Gastrocnemius medialis (tissue), 4 donors: Measurements from ENCODE around the gene MUS81. TPM values are rescaled to one million over a fixed set of nuclear protein-coding genes. Genes with fewer than 3 reads are reported as not detected.

Experiments
- ATAC-seq, 2 donors: fragments of 150-250 bp; one replicate each; pipeline ENCODE4 v1.9.1; 2016
- DNase-seq, 2 donors: peaks; one replicate each; pipeline ENCODE4 v3.0.0-alpha.2; 2019
- H3K27ac ChIP-seq, 4 donors: fragments of 200-600 bp; sonication (generic); 1 replicate in 1 of 4; 2 replicates in 3 of 4; pipeline ENCODE4 v1.5.1; 2016 to 2018; ENCODE audit warnings: mild to moderate bottlenecking in 2 of 4, moderate library complexity in 1 of 4
- H3K27me3 ChIP-seq, 3 donors: fragments of 200-600 bp; sonication (generic) in 2 of 3; 1 replicate in 1 of 3; 2 replicates in 2 of 3; pipeline versions ENCODE4 v1.5.1 to v1.6.0; 2016 to 2019; ENCODE audit warnings: mild to moderate bottlenecking in 1 of 3, moderate library complexity in 1 of 3
- H3K36me3 ChIP-seq, 2 donors: fragments of 200-600 bp; sonication (generic) in 1 of 2; one replicate each; pipeline ENCODE4 v1.5.1; 2017 to 2018
- H3K4me1 ChIP-seq, 2 donors: fragments of 200-600 bp; sonication (generic) in 1 of 2; one replicate each; pipeline ENCODE4 v1.5.1; 2016 to 2017; ENCODE audit warnings: mild to moderate bottlenecking in 2 of 2
- H3K4me3 ChIP-seq, 4 donors: fragments of 200-600 bp; sonication (generic) in 3 of 4; 1 replicate in 1 of 4; 2 replicates in 3 of 4; pipeline ENCODE4 v1.5.1; 2016 to 2019; ENCODE audit warnings: mild to moderate bottlenecking in 2 of 4
- H3K9me3 ChIP-seq, 3 donors: fragments of 200-600 bp; sonication (generic) in 2 of 3; 1 replicate in 1 of 3; 2 replicates in 2 of 3; pipeline ENCODE4 v1.5.1; 2016 to 2019
- CTCF ChIP-seq, 5 experiments: fragments of 450-650 bp in 3 of 5; fragments of 200-600 bp in 2 of 5; sonication (generic) in 2 of 5; IDR thresholded peaks in 4 of 5; conservative IDR thresholded peaks in 1 of 5; 1 replicate in 4 of 5; 2 replicates in 1 of 5; pipeline ENCODE4 v1.5.1; 2016 to 2019; ENCODE audit warnings: antibody characterized with exemption in 5 of 5, mild to moderate bottlenecking in 3 of 5, moderate library complexity in 3 of 5
- POLR2A ChIP-seq, 2 donors: fragments of 450-650 bp; IDR thresholded peaks; one replicate each; pipeline ENCODE4 v1.6.1; 2017; ENCODE audit warnings: antibody characterized with exemption in 2 of 2, mild to moderate bottlenecking in 2 of 2, moderate library complexity in 2 of 2
- in situ Hi-C, 4 donors: fragments of 200-750 bp; cut with MboI; loops; one replicate each; pipeline versions ENCODE4 v1.15.0 to v1.8.0; 2017; ENCODE audit warnings: low sequenced_read_pairs in 4 of 4
- intact Hi-C: fragments of 100-400 bp; cut with DNase I; formaldehyde crosslinking; loops from one replicate; pipeline ENCODE4 v1.15.1; 2023; ENCODE audit warnings: low total_unique reads
- total RNA-seq, 4 donors: library from RNA; depleted of rRNA; stranded (reverse); fragments of >200 nt; gene quantifications; one replicate each; pipeline versions ENCODE4 v1.1.0 to v1.2.3, GENCODE V29; 2016

MUS81 gene
- total RNA-seq, 4 donors from 2014 or later = 26.4 to 44.9 (median 34.8) TPM

- no peak for ATAC-seq
These were observed 32.6 kb downstream of the MUS81 start for GRCh38 chr11:65892661-65893317.

GRCh38 chr11:65894034-65894591 is 33.9 kb downstream of the MUS81 start:
- Histone ChIP-seq H3K4me3 (peak overlapping the region in 2 of 4 donors; percentile 31 to 34), H3K9me3 (no peaks in the 10 kb centered on the region), H3K27me3 (peaks cover 4 to 9% (median 8%) of the 10 kb centered on the region in 3 donors), H3K27ac (peak overlapping the region; percentile 93 to 98 (median 96)), H3K36me3 (no peaks in the 10 kb centered on the region), H3K4me1 (peaks cover 31 to 38% of the 10 kb centered on the region in 2 donors)
- ATAC-seq (no peak), DNase-seq (no peak)
- intact Hi-C loops (no loop called here), in situ Hi-C loops (no loop called here)
- TF ChIP-seq CTCF (IDR thresholded peaks at IDR 0.05 in 4 of 5, conservative IDR thresholded peaks at IDR 0.05 in 1 of 5) (no peak), POLR2A (IDR thresholded peaks at IDR 0.05) (no peak)

More at GRCh38 chr11:65892661-65893317, 32.6 kb downstream of the MUS81 start:
- TF ChIP-seq CTCF (IDR thresholded peaks at IDR 0.05 in 4 of 5, conservative IDR thresholded peaks at IDR 0.05 in 1 of 5) = no peak
- no peak for TF ChIP-seq POLR2A (IDR thresholded peaks at IDR 0.05)
- peak overlapping the region in 2 of 4 donors; percentile 73 to 81 for H3K4me3 ChIP-seq
- no peaks in the 10 kb centered on the region for H3K36me3 ChIP-seq
- peaks cover 34 to 45% of the 10 kb centered on the region in 2 donors for H3K4me1 ChIP-seq
- in situ Hi-C loops = no loop called here
- no peaks in the 10 kb centered on the region for H3K9me3 ChIP-seq
- peak overlapping the region; percentile 93 to 98 (median 96) for H3K27ac ChIP-seq
- H3K27me3 ChIP-seq = no peaks in the 10 kb centered on the region
- intact Hi-C loops = no loop called here
- DNase-seq = no peak

GRCh38 chr11:65895482-65895981 is 35.3 kb downstream of the MUS81 start:
- Histone ChIP-seq H3K4me3 (no peak overlapping the region), H3K27me3 (peaks cover 12 to 21% (median 16%) of the 10 kb centered on the region in 3 donors), H3K27ac (no peak overlapping the region), H3K9me3 (no peaks in the 10 kb centered on the region), H3K36me3 (no peaks in the 10 kb centered on the region), H3K4me1 (peaks cover 21 to 35% of the 10 kb centered on the region in 2 donors)
- no peak for DNase-seq
- ATAC-seq = no peak
- in situ Hi-C loops (no loop called here), intact Hi-C loops (no loop called here)
- TF ChIP-seq CTCF (IDR thresholded peaks at IDR 0.05 in 4 of 5, conservative IDR thresholded peaks at IDR 0.05 in 1 of 5) (no peak), POLR2A (IDR thresholded peaks at IDR 0.05) (no peak)

GRCh38 chr11:65896034-65896999 is 36.1 kb downstream of the MUS81 start:
- no peaks in the 10 kb centered on the region for H3K36me3 ChIP-seq
- peaks cover 12 to 26% (median 16%) of the 10 kb centered on the region in 3 donors for H3K27me3 ChIP-seq
- ATAC-seq (no peak), DNase-seq (no peak)
- intact Hi-C loops = no loop called here
- no peaks in the 10 kb centered on the region for H3K9me3 ChIP-seq
- TF ChIP-seq POLR2A (IDR thresholded peaks at IDR 0.05) (no peak), CTCF (IDR thresholded peaks at IDR 0.05 in 4 of 5, conservative IDR thresholded peaks at IDR 0.05 in 1 of 5) (no peak)
- peaks cover 19 to 36% of the 10 kb centered on the region in 2 donors for H3K4me1 ChIP-seq
- H3K4me3 ChIP-seq = no peak overlapping the region
- H3K27ac ChIP-seq = no peak overlapping the region
- in situ Hi-C loops = no loop called here
